HTERT RPE-1 (cell line): ENCODE data around the gene PHF13.
"Not testable (repeated sequence)": the region's sequence is repeated elsewhere in the genome, so short reads cannot be mapped to it uniquely, and the experiment has no call there.

Source experiments
- in situ Hi-C: fragments of 300-500 bp; cut with MboI; formaldehyde crosslinking; loops from 4 replicates; pipeline ENCODE4 v1.14.3; 2020; ENCODE audit warnings: low sequenced_read_pairs

PHF13 gene

GRCh38 chr1:6653436-6654290, 40.1 kb downstream of the PHF13 start:
- in situ Hi-C loops = no loop called here

- in situ Hi-C loops = no loop called here
Observed at GRCh38 chr1:6657138-6657537, 43.6 kb downstream of the PHF13 start.

- in situ Hi-C loops = no loop called here
Observed at GRCh38 chr1:6658359-6659060, 45.0 kb downstream of the PHF13 start.

GRCh38 chr1:6660415-6661049, 47.0 kb downstream of the PHF13 start:
- in situ Hi-C loops = no loop called here

GRCh38 chr1:6662468-6662867, 48.9 kb downstream of the PHF13 start:
- in situ Hi-C loops = not testable (repeated sequence)

GRCh38 chr1:6666696-6667095, 53.2 kb downstream of the PHF13 start:
- in situ Hi-C loops = no loop called here

GRCh38 chr1:6667139-6667538, 53.6 kb downstream of the PHF13 start:
- in situ Hi-C loops = no loop called here

- in situ Hi-C loops = no loop called here
Observed at GRCh38 chr1:6668503-6668902, 55.0 kb downstream of the PHF13 start.

- in situ Hi-C loops = no loop called here
Observed at GRCh38 chr1:6672558-6672957, 59.0 kb downstream of the PHF13 start.
